MCF 10A (cell line): ENCODE data around the gene HRH4. TPM values are rescaled to one million over a fixed set of nuclear protein-coding genes. Genes with fewer than 3 reads are reported as not detected.

Experiments used
- BruUV-seq: library from RNA; stranded (reverse); fragments of 400-500 nt; replicated peaks from 2 replicates; lab custom pipeline; 2021; lab: Mats Ljungman, UMichigan
- CTCF ChIA-PET: fragments of 300-600 bp; sonication (Branson Sonifier 250); formaldehyde crosslinking; extraction: SDS; loops from one replicate; lab custom pipeline; 2021; ENCODE audit warnings: antibody characterized with exemption, inconsistent platforms; lab: Yijun Ruan, JAX
- POLR2A ChIA-PET: fragments of 300-600, 350-650 bp; sonication (Branson Sonifier 250); formaldehyde crosslinking; extraction: SDS; loops from one replicate; lab custom pipeline; 2020; ENCODE audit warnings: antibody characterized with exemption, inconsistent platforms; lab: Yijun Ruan, JAX
- DNase-seq: peaks from one replicate; pipeline ENCODE4 v3.0.0-alpha.2; 2018; ENCODE audit not compliant: unreplicated experiment
- H3K27ac Mint-ChIP-seq: one replicate; pipeline ENCODE4 v1.8.0; 2022; ENCODE audit warnings: mild to moderate bottlenecking, low read depth, mixed read lengths; ENCODE audit not compliant: unreplicated experiment
- H3K27me3 Mint-ChIP-seq: one replicate; pipeline ENCODE4 v1.8.0; 2022; ENCODE audit warnings: mixed read lengths; ENCODE audit not compliant: insufficient read depth, unreplicated experiment
- H3K36me3 Mint-ChIP-seq: one replicate; pipeline ENCODE4 v1.8.0; 2022; ENCODE audit warnings: mild to moderate bottlenecking, moderate library complexity, mixed read lengths; ENCODE audit not compliant: insufficient read depth, unreplicated experiment
- H3K4me1 Mint-ChIP-seq: one replicate; pipeline ENCODE4 v1.8.0; 2022; ENCODE audit warnings: mixed read lengths; ENCODE audit not compliant: insufficient read depth, unreplicated experiment
- H3K4me3 Mint-ChIP-seq: one replicate; pipeline ENCODE4 v1.8.0; 2022; ENCODE audit warnings: mild to moderate bottlenecking, moderate library complexity, mixed read lengths; ENCODE audit not compliant: unreplicated experiment
- H3K9me3 Mint-ChIP-seq: one replicate; pipeline ENCODE4 v1.8.0; 2022; ENCODE audit warnings: mixed read lengths; ENCODE audit not compliant: unreplicated experiment
- intact Hi-C: fragments of 100-400 bp; cut with micrococcal nuclease; formaldehyde crosslinking; loops from 2 replicates; pipeline ENCODE4 v1.14.1; 2022
- total RNA-seq: library from RNA; stranded (reverse); gene quantifications from 2 replicates; pipeline ENCODE4 v1.2.3, GENCODE V29; 2022
- TF ChIP-seq, protein P1 (sequence below): fragments of 200-600 bp; IDR thresholded peaks from one replicate; pipeline ENCODE4 v1.8.0; 2022; ENCODE audit warnings: antibody characterized with exemption, mild to moderate bottlenecking; ENCODE audit not compliant: unreplicated experiment

HRH4 gene
- total RNA-seq, 1 experiment from 2014 or later: 0.16 TPM

DNA sequence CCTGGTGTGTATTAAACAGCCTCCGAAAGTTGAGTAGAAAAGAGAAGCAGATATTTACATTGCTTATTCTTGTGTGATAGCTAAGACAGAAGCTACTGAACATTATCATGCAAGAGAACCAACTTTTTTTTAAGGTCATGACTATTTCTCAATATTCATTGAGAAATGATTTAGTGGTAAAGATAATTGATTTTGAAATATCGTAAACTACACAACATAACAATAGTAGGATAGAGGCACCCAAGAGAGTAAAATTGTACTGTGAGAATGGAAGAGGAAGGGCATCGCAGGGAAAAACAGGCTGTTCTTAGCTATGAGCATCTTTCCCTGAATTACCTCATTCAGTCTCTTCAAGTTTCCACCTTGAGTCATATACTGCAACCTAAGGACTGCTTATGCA is 25.2 kb downstream of the HRH4 start:
- no TSS peak for BruUV-seq
- H3K4me1 Mint-ChIP-seq: peaks cover 9% of the 10 kb centered on the region
- H3K27ac Mint-ChIP-seq: no peak overlapping the region
- TF ChIP-seq, protein P1, sequence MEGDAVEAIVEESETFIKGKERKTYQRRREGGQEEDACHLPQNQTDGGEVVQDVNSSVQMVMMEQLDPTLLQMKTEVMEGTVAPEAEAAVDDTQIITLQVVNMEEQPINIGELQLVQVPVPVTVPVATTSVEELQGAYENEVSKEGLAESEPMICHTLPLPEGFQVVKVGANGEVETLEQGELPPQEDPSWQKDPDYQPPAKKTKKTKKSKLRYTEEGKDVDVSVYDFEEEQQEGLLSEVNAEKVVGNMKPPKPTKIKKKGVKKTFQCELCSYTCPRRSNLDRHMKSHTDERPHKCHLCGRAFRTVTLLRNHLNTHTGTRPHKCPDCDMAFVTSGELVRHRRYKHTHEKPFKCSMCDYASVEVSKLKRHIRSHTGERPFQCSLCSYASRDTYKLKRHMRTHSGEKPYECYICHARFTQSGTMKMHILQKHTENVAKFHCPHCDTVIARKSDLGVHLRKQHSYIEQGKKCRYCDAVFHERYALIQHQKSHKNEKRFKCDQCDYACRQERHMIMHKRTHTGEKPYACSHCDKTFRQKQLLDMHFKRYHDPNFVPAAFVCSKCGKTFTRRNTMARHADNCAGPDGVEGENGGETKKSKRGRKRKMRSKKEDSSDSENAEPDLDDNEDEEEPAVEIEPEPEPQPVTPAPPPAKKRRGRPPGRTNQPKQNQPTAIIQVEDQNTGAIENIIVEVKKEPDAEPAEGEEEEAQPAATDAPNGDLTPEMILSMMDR: no peak
- H3K9me3 Mint-ChIP-seq: no peaks in the 10 kb centered on the region
- POLR2A ChIA-PET: interaction anchor here (1.2 kb wide), 1 partner anchor 124 kb away, joined by 3 read pairs; no protein-coding TSS in a partner anchor
- intact Hi-C loops: loop anchor here (5.0 to 10.0 kb wide), 2 partner anchors 38 to 109 kb away; no protein-coding TSS in a partner anchor
- no peaks in the 10 kb centered on the region for H3K36me3 Mint-ChIP-seq
- H3K4me3 Mint-ChIP-seq: no peak overlapping the region
- no peak for DNase-seq
- no peaks in the 10 kb centered on the region for H3K27me3 Mint-ChIP-seq
- CTCF ChIA-PET: interaction anchor here (0.5 to 15.4 kb wide), 17 partner anchors 12 to 1368 kb away, joined by 3 to 285 read pairs (median 4); partner anchors contain the start of gene HRH4

DNA sequence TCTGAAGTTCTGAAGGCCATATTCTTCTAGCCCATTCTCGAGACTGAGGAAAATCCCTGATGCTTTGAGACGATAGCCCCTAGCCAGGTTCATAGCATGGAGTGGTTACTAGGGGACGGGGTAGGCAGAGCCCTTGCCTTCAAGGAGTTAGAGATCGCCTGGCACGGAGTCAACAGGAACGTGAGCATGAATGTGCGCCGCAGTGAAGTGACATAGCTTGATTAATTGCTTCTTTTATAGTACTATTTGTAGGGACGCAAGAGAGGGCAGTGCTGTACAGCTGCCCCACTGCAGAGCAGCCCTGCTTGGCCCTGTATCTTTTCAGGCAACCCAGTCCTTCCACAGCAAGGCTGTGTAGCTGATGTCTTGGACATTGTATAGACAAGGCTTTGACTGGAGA is 26.2 kb downstream of the HRH4 start:
- DNase-seq: no peak
- ChIA-PET CTCF (interaction anchor here (0.6 to 15.4 kb wide), 21 partner anchors 12 to 524 kb away, joined by 3 to 285 read pairs (median 5); partner anchors contain the start of genes HRH4 and OSBPL1A), POLR2A (no interaction called here)
- TF ChIP-seq, protein P1: no peak
- no peaks in the 10 kb centered on the region for H3K36me3 Mint-ChIP-seq
- no peak overlapping the region for H3K27ac Mint-ChIP-seq
- intact Hi-C loops: loop anchor here (1.0 to 10.0 kb wide), 4 partner anchors 39 to 240 kb away; no protein-coding TSS in a partner anchor
- peaks cover 9% of the 10 kb centered on the region for H3K4me1 Mint-ChIP-seq
- H3K9me3 Mint-ChIP-seq: no peaks in the 10 kb centered on the region
- H3K4me3 Mint-ChIP-seq: no peak overlapping the region
- H3K27me3 Mint-ChIP-seq: no peaks in the 10 kb centered on the region
- BruUV-seq: no TSS peak

DNA sequence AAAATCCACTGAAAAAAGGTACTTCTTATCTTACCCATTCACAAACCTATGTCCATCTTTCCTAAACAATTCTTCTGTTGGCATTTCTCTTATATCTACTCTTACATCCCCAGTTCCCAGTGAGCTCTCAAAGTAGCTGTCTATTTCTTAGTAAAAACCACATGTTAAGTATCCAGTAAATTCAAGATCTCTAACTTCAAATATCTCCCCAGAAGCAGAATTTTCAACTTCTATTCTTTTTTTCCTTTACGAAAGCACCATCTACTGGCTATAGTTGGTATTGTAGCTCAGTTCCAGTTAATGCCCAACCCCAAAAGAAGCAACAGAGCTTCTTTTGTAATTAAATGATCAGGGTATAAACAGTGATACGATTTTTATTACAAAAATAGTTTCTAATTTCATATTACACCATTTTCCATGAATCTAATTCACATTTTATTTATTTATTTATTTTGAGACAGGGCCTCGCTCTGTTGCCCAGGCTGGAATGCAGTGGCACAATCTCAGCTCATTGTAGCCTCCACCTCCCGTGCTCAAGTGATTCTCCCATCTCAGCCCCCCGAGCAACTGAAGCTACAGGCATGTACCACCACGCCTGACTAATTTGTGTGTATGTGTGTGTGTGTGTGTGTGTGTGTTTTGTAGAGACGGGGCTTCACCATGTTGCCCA is 28.5 kb downstream of the HRH4 start:
- Mint-ChIP-seq H3K9me3 (no peaks in the 10 kb centered on the region), H3K4me3 (no peak overlapping the region), H3K4me1 (peaks cover 9% of the 10 kb centered on the region), H3K27ac (no peak overlapping the region), H3K36me3 (no peaks in the 10 kb centered on the region), H3K27me3 (no peaks in the 10 kb centered on the region)
- DNase-seq: peak; percentile 52
- ChIA-PET POLR2A (interaction anchor here (1.1 to 1.8 kb wide), 3 partner anchors 36 to 276 kb away, joined by 3 to 5 read pairs (median 4); no protein-coding TSS in a partner anchor), CTCF (interaction anchor here (0.5 to 15.4 kb wide), 71 partner anchors 8 to 1844 kb away, joined by 3 to 285 read pairs (median 4); partner anchors contain the start of genes HRH4, IMPACT and OSBPL1A)
- intact Hi-C loops: loop anchor here (2.0 to 10.0 kb wide), 3 partner anchors 42 to 218 kb away; no protein-coding TSS in a partner anchor
- BruUV-seq: no TSS peak
- TF ChIP-seq, protein P1: peak; percentile 59

DNA sequence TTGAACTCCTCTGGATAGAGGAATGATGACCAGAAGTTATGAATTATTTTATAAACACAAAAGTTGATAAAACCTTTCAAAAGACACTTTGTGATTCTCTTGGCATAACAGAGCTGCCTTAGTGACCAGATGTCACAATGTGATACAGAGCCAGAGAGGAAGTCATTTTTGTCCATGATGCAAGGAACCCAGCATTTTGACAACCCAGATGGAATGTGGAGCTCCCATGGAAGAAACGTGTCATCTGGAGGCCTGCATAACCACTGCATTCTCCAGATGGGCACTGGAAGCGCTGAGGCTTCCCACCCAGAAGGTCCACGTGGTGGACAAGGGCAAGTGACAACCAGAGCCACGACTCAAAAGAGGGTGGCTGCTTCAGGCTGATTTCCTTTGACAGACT is 30.1 kb downstream of the HRH4 start:
- ChIA-PET POLR2A (interaction anchor here (1.2 kb wide), 1 partner anchor 46 kb away, joined by 3 read pairs; no protein-coding TSS in a partner anchor), CTCF (interaction anchor here (0.6 to 15.4 kb wide), 8 partner anchors 13 to 131 kb away, joined by 3 to 285 read pairs (median 5); no protein-coding TSS in a partner anchor)
- Mint-ChIP-seq H3K27me3 (no peaks in the 10 kb centered on the region), H3K4me1 (peaks cover 9% of the 10 kb centered on the region), H3K36me3 (no peaks in the 10 kb centered on the region), H3K4me3 (no peak overlapping the region), H3K9me3 (no peaks in the 10 kb centered on the region), H3K27ac (no peak overlapping the region)
- no peak for DNase-seq
- no TSS peak for BruUV-seq
- TF ChIP-seq, protein P1: no peak
- intact Hi-C loops: no loop called here
